Stimulated activated naive CD4-positive, alpha-beta T cell (primary cell): ENCODE results near the gene HES5.
A peak's percentile ranks its signal among the peaks of the same experiment; 100 is the strongest.

Experiments
- DNase-seq, 6 experiments: peaks; one replicate each; lab custom pipeline; 2025; lab: John Stamatoyannopoulos, UW

HES5 gene

DNA sequence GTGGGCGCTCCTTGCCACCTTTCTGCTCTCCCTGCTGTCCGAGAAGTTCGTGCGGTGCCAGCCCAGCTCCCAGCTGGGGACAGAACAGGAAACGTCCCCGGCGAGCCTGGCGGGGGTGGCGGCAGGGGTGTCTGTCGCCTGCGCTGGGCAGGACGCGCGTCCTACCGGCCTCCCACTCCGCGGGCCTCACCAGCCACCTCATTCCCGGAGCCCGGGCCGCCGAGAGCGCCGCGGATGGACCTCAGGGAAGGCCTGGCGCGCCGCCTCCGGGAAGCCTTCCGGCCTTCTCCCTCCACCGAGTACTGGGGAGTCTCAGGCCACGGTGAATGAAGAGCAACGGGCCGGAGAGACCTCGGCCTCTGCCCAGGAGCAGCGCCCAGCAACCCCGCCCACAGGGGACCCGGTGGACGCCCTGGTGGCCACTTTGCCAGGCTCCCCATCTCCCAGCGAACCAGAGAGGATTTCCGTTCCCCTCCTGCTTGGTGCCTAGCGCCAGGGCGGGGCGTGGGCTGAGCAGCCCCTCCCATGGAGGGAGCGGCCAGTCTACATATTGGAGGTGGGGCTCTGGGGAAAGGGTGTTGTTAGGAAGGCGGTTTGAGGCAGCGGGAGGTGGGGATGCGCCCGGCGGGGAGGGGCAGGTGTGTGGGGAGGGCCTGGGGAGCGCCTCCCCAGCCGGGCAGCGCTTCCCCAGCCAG, 16.6 kb upstream of the HES5 start:
- peak; percentile 78 to 85 (median 82) for DNase-seq

DNA sequence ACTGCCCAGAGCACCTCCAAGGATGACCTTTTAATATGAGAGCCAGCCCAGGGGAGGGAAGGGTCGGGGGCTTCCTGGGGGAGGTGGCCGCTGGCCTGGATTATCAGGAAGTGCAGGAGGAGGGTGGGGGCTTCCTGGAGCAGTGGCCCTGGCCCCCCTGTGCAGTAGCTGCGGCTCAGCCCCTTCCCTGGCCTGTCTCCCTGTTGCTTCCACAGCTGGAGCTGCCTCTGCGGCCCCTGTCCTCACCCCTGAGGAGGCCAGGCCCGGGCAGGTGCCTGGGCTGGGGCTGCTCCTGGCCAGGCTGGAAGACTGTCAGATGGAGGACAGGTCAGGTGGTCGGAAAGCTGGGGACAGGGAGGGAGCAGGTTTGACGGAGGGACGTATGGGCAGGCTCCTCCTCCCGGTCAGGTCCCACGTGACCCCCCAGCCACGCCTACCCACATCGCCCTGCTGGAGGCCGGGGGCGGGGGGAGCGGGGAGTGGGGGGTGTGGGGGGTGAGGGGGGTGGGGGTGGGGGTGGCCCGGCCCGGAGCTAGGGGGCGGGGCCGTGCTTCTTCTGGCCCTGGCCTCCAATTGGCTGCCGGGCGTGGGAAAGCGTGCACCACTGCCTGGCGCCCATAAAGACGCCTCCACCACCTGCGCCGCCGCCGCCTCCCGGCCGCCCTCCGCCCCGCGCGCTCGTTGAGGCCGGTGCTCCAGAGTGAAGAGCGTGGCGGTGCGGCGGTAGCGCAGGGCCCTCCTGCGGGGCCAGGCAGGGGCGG, 15.9 kb upstream of the HES5 start:
- peak; percentile 84 to 93 (median 90) for DNase-seq

DNA sequence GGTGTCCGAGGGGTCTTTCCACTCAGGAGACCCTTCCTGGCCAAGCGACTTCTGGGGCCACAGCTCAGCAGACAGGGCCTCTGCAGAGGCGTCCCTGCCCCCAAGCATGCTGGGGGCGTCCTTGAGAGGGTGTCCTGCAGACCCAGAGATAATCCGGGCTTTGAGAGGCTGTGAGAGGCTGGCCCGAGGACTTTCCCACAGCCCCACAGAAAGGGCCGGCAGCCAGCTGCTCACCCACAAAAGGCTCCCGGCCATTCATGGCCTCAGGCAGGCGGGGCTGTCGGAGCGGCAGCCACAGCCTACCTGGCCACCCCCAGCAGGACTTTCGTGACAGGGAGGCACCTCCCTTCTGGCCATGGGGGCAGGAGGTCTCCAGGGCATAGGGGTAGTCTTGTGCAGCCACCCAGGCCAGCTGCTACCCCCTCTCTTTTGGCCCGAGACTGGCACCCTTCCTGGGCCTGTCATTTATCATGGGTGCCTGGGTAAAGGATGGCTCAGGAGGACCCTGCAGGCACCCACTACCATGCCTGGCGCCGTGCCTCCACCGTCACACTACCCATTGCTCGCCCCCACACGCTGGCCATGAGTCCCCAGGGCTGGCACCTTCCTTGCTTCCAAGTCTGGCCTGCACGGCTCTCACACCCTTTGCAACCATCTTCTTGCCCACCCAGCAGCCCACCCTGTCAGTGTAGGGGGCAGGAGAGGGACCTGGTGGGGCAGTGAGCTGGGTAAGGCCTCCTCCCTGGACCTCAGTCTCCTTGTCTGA, 15.0 kb upstream of the HES5 start:
- DNase-seq: peak in 1 of 6 experiments; percentile 33

DNA sequence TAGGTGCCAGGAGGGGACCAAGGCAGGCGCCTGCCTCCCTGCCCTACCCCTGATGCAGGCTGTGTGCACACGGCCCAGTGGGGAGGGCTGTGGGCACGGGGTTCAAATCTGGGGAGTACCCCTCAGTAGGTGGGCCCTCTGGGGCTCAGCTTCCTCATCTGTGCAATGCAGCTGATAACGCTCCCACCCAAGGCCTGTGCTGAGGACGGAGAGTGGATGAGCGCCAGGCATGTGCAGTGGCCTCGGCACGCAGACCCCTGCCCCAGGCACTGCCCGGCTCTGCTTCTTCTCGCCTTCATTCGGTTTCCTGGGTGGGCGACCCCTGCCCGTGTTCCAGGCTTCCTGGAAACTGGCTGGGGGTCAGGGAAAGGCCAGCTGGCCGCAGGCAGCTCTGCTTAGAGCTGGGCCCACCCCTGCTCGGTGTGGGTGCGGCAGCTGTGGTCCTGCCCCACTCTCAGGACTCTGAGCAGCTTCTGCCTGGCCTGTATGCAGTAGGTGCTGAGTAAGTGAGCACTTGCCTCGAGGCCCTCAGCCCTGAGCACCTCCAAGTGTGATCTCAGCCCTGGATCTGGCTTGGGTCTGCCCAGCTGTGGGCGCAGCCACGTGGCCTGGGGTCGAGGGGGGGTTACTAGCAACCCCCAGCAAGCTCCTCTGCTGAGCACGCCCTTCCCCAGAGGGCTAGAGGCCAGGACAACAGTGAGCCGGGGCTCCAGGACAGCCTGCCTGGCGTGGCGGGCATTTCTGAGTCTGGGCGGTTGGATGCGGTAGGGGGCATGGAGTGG, 14.2 kb upstream of the HES5 start:
- peak in 1 of 6 experiments; percentile 27 for DNase-seq

DNA sequence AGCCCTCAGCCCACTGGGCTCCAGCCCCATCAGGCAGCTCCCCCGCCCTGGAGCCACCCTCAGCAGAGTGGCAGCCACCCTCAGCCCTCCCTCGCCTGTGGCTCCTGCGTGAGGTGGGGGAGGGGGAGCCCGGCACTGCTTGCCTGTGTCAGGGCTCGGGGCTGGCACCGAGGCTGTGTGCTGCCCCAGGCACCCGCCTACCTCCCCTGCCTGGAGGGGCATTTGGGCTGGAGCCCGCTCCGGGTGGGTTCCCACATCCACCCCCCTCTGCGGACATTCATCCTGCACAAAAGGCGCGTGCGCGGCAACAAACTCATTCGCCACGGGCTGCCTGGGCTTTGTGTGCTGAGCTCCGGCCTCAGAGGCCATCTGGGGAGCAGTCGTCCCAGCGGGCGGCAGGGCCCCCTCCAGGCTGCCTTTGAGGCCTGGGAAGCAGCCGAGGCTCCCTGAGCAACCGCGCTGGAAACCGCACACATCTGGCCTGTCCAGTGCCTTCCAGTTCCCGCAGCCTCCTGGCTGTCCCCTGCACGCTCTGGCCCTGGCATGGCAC, 13.6 kb upstream of the HES5 start:
- peak in 4 of 6 experiments; percentile 30 to 64 (median 54) for DNase-seq

DNA sequence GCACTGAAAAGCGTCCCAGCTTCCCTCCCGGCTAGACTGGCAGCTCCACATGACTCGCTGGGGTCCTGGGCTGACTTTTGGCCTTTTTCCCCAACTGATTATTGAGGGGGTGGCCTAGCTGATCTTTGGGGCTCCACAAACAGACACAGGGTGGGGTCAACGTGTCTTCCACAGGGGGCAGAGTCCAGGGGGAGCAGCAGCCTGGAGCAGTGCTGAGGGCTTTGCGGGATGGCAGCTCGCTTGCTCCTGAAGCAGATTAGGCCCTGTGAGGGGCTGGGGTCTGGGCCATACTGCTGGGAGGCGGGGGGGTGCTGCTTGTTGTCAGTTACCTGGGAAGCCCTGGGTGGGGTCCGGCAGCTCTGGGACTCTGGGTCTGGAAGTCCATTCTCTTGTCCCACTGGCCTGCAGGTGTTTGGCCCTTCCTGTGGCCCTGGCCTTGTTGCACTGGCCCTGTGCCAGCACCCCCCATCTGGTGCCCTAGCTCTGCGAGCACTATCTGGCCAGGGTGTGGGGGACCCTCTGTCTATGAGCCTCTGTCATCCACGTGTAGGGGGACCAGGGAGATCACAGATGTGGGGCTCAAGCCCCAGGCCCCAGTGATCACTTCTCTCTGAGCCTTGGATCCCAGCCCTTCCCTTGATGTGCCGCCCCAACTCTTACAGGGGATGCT, 12.3 kb upstream of the HES5 start:
- DNase-seq: no peak

DNA sequence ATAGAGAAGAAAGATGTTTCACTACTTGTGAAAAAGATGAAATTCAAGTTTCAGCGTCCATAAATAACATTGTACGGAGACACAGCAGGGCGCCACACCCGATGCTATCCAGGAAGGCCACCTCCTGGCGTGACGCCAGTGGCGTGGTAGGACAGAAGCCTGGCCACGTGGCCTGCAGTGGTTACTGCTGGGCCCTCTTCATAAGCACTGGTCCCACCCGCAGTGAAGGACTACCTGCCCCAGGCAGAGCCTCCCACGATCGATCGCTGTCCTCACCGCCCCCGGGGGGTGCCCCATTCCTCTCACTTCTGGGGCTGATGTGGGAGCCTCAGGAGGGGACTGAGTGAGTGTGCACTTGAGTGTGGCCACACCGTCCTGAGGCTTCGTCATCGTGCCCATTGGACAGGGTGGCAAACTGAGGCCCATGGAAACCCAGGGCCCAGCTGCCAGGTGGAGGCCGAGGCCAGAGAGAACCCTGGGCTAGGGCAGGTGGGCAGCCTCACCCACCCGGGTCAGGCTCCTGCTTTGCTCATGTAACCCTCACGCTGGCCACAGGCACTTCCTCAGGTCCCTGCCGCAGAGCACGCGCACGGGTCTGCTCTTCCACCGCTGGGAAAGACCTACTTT, 11.7 kb upstream of the HES5 start:
- no peak for DNase-seq

DNA sequence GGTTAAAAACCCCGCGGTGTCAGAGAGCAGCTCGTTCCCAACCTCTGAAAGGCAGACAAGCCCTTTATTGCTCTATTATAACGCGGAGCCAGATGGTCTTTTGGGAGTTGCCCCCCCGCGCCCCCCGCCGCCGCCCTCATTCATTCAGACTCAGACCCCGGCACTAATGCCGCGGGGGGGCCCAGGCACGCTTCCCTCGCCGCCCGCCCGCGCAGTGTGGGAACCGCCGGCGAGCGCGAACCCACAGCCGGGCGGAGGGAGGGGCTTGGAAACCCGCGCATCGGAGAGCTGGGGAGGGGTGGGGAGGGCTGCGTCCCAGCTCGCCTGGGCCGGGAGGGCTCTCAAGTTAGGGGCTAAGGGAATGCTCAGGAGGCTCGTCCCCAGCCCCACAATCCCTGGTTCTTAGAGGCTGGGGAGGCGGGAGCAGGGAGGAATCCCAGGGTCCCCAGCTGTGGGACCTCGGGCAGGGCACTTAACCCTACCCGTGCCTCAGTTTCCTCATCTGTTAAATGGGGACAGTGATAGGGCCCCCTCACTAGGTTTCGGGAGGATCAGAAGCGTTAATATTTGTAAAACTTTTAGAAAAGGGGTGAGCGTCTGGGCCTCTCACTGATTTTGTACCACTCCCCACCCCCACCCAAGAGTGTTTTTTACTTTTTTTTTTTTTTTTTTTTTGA, 10.9 kb upstream of the HES5 start:
- DNase-seq: no peak

DNA sequence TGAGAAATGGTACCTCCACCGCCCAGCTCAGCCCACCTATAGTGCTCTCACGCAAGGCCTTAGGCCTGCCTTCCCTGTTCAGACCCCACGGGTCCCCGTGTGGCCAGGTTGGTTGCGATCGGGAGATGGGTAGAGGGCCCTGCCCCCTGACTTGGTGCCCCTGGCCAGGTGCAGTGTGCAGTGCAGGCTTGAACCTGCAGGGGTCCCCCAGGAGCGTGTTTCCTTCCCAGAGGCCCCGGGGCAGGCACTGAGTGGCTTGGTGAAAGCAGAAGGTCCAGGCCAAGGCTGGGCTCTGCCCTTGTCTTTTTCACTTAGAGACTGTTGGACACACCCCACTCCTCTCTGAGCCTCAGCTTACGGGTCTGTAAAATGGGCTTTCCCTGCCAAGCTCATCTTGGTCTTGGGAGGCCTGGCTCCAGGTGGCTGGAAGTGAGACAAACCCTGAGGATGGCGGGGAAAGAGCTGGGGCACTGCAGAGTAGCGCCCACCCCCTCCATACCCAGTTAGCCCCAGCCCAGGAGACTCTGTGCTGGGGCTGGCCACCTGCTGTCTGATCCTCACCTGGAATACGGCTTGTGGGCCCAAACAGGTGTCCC, 9.3 kb upstream of the HES5 start:
- DNase-seq: peak in 3 of 6 experiments; percentile 16 to 31 (median 30)

DNA sequence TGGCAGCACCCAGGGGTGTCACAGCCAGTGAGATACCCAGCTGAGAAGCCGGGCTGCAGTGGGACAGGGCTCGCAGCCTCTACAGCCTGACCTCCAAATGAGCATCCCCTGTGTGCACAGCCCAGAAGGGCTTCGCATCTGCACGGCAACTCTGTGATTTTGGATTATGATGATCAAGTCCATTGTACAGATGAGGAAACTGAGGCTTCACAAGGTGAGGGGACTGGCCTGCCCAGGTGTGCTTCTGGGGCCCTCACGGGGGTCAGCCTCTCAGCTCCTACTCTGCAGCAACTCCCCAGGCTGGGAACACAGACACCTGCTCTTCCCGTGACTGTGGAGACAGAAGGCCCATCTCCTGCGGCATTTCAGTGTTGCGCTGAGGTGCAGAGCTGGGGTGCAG, 8.8 kb upstream of the HES5 start:
- DNase-seq: no peak

DNA sequence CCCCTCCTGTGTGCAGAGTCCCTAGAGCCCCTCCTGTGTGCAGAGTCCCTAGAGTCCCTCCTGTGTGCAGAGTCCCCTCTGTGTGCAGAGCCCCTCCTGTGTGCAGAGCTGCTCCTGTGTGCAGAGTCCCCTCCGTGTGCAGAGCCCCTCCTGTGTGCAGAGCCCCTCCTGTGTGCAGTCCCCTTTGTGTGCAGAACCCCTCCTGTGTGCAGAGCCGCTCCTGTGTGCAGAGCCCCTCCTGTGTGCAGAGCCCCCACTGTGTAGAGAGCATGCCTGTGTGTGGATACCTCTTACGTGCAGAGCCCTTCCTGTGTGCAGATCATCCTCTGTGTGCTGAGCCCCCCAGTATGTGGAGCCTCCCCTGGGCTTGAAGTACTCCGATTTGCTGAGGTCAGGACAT, 8.3 kb upstream of the HES5 start:
- DNase-seq: no peak

DNA sequence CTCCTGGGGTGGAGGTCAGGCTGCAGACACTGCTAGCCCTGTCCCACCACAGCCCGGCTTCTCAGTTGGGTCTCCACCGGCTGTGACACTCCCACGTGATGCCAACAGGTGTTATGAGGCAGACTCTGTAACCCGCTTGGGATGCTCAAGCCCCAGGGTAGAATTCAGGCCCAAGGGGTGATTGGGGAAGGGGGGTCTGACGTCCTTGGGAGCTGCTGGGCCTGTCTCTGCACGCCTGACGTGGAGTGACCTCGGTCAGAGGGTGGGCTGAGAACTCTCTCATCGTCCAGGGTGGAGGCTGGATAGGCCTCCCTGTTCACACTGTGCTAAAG, 7.7 kb upstream of the HES5 start:
- DNase-seq: no peak

DNA sequence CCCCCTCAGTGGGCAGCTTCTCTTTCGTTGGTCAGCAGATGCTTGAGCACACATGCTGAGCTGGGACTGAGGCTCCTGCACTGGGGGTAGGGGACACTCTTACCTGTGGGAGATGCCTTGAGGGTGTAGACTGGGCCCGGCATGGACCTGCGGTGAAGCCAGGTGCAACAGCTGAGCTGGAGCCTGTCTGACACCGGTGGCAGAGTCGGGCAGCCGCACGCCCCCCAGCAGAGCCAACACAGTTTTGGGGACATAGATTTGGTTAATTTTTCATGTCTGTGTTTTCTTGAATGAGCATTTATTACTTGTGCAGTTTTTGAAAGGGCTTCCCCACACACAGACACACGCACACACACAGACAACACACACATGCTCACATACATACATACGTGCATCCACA, 5.9 kb upstream of the HES5 start:
- no peak for DNase-seq

DNA sequence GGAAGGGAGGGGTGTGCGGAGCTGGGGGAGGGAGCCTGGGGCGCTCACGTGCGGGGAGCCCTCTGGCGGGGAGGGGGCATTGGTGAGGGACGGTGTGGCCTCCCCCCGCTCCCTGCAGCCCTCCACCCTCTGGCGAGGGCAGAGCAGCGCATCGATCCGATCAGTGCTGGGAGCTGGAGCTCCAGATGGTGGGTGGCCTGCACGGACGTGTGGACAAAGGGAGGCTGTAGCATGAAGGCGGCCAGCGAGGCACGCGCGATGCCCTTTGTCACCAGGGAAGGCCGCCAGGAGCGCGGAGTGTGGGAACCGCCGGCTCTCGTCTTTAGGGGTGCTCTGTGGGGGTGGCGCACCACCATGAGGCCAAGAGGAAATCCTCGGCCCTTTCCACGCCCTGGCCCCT, 5.4 kb upstream of the HES5 start:
- no peak for DNase-seq

DNA sequence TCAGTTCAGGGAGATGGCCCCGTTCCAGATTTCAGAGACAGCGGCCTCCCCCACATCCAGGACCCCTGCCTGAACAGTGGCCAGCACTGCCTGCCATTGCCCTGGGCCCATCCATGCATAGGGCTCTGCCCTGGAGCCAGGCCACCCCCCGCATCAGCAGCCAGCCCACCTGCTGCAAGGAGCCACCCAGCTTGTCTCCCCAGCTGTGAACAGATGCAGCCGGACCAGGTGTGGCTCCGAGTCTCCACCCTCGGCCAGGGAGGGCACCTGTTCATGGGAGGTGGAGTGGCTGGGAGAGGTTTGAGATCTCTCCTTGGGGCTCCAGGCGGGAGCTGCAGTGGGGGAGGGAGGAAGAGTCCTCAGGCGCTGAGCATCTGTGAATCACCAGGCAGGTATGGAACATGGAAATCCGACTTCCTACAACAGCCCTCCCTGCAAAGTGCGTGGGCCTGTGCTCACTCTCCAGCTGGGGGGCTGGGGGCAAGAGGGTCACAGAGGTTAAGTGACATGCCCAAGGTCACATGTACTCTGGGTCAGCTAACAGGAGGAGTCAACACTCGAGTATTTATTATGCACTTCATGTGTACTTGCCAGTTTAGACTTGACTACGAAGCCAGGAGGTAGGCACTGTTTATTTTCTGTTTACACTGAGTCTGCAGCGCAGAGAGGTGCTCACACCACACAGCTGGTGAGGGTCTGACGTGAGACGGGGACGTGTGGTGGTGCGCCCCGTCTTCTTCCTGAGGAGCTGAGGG, 4.8 kb upstream of the HES5 start:
- DNase-seq: no peak

DNA sequence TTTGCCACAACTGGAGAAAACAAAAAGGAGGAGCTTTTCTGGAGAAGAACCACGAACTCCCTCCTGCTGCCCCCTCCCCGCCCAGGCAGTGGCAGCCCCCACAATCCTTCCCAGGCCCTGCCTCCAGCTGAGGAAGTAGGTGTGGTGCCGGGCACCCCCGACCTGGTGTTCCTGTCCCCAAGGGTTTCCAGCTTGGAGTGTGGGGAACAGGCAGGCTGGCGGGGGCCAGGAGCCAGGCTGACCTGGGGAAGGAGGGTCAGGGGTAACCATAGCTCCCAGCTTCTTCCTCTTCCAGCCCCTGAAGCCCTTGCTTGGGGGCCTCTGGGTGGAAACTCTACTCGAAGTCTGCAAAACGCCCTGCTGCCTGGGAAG, 4.2 kb upstream of the HES5 start:
- no peak for DNase-seq

DNA sequence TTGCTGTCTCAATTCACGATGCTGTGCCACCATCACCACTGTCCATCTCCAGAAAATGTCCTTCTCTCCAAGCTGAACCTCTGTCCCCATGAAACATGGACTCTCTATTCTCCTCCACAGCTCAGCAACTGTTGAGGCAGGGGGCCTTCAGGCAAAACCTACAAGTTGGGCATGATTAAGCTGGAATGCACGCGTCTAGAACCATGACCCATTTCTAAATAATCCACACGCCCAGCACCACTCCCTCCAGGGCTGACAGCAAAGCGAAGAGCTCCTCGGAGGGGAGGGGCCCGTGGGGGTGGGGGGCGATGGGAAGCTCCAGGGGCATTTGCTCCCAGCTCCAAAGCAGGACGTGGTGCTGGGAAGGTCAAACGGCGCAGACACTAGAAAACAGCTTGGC, 3.3 kb upstream of the HES5 start:
- DNase-seq: no peak

DNA sequence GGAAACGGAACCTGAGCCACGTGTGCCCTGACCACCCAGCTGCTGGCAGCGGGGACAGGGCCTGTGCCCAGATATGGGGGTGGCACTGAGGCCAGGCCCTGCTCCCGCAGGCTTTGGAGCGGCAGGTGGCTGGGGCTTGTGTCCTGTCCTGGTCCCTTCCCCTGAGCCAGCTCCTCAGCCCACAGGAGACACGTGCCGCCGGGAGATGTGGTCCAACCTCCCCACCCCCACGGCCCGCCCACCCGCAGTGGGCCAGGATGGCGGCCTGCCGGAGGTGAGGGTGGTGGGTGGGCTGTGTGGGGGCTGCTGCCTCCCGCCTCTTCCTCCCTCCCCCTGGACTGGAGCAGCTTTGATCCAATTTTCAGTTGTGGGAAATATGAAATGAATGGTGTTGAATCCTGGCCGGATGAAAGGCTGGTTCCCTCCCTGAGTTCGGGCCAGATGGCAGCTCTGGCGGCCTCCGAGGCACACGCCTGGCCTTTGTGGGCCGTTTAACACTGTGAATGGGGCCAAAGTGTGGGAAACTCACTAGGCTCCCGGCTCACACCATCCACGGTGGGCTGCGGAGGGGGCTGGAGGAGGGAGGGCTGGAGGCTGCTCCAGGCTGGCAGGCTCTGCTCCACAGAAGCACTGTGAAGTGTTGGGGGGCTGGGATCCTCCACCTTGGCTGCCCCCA, 2.6 kb upstream of the HES5 start:
- no peak for DNase-seq
